Fibroblast of lung (primary cell): ENCODE data around the gene PIK3CA. TPM values are rescaled to one million over a fixed set of nuclear protein-coding genes. Genes with fewer than 3 reads are reported as not detected.

Experiments used
- DNase-seq, 2 donors: peaks; one replicate each; pipeline versions ENCODE4 v3.0.0 to v3.0.0-alpha.2; 2010; ENCODE audit warnings: low read depth in 2 of 2
- H2AFZ ChIP-seq: 2 replicates; pipeline ENCODE4 v1.5.1; 2012; ENCODE audit warnings: low read length, control low read depth, inconsistent platforms
- H3K27ac ChIP-seq: 2 replicates; pipeline ENCODE4 v1.5.1; 2011; ENCODE audit warnings: low read length, control low read depth; ENCODE audit not compliant: insufficient read depth
- H3K27me3 ChIP-seq: 2 replicates; pipeline ENCODE4 v1.5.1; 2011; ENCODE audit warnings: mild to moderate bottlenecking, low read length; ENCODE audit not compliant: control insufficient read depth, insufficient read depth
- H3K36me3 ChIP-seq: 2 replicates; pipeline ENCODE4 v1.5.1; 2011; ENCODE audit warnings: low read length; ENCODE audit not compliant: control insufficient read depth, insufficient read depth
- H3K4me1 ChIP-seq: 2 replicates; pipeline ENCODE4 v1.5.1; 2011; ENCODE audit warnings: low read length; ENCODE audit not compliant: control insufficient read depth, insufficient read depth; ENCODE audit errors: extremely low read depth
- H3K4me2 ChIP-seq: 2 replicates; pipeline ENCODE4 v1.5.1; 2011; ENCODE audit warnings: low read length, control low read depth; ENCODE audit not compliant: insufficient read depth; ENCODE audit errors: extremely low read depth
- H3K4me3 ChIP-seq, 4 experiments: fragments of 200-600 bp in 1 of 4; sonication (generic) in 1 of 4; replicated peaks in 1 of 4; 2 replicates each; pipeline ENCODE4 v1.5.1; 2011 to 2016; ENCODE audit warnings: low read length in 4 of 4, low read depth in 3 of 4, mild to moderate bottlenecking in 3 of 4, control low read depth in 2 of 4, inconsistent platforms in 1 of 4, mixed read lengths in 1 of 4; ENCODE audit not compliant: insufficient read depth in 1 of 4; ENCODE audit errors: control extremely low read depth in 1 of 4
- H3K79me2 ChIP-seq: 2 replicates; pipeline ENCODE4 v1.5.1; 2012; ENCODE audit warnings: mild to moderate bottlenecking, low read length, inconsistent platforms; ENCODE audit not compliant: control insufficient read depth, insufficient read depth
- H3K9ac ChIP-seq: 2 replicates; pipeline ENCODE4 v1.5.1; 2011; ENCODE audit warnings: mild to moderate bottlenecking, low read length, control low read depth; ENCODE audit not compliant: insufficient read depth
- H3K9me3 ChIP-seq: 2 replicates; pipeline ENCODE4 v1.5.1; 2012; ENCODE audit warnings: low read depth, low read length; ENCODE audit not compliant: control insufficient read depth, insufficient read depth
- H4K20me1 ChIP-seq: 2 replicates; pipeline ENCODE4 v1.5.1; 2011; ENCODE audit warnings: low read length; ENCODE audit not compliant: control insufficient read depth, insufficient read depth; ENCODE audit errors: extremely low read depth
- EZH2 ChIP-seq: IDR thresholded peaks from 2 replicates; pipeline ENCODE4 v1.5.1; 2012; ENCODE audit warnings: low read length, control low read depth, mild to moderate bottlenecking; ENCODE audit errors: missing control alignments
- polyA plus RNA-seq, 2 donors: library from polyadenylated mRNA; depleted of rRNA in 1 of 2; stranded (reverse) in 1 of 2; unstranded in 1 of 2; fragments of >200 nt; gene quantifications; 2 replicates each; pipeline ENCODE4 v1.2.1, GENCODE V29; 2011 to 2012; ENCODE audit warnings: missing spikeins in 1 of 2
- total RNA-seq: library from RNA; depleted of rRNA; stranded (reverse); fragments of >200 nt; gene quantifications from 2 replicates; pipeline ENCODE4 v1.2.1, GENCODE V29; 2014
- TF ChIP-seq, protein P1 (sequence below), 2 donors: IDR thresholded peaks in 1 of 2; conservative IDR thresholded peaks in 1 of 2; 1 replicate in 1 of 2; 2 replicates in 1 of 2; pipeline ENCODE4 v1.5.1; 2011 to 2012; ENCODE audit warnings: low read length in 2 of 2, control low read depth in 1 of 2, inconsistent platforms in 1 of 2, low read depth in 1 of 2, mild to moderate bottlenecking in 1 of 2

Gene PIK3CA
- total and polyA plus RNA-seq, 2 donors (not counting 1 experiment from before 2014, with no cell fraction given): 20.8 to 28.9 TPM

DNA sequence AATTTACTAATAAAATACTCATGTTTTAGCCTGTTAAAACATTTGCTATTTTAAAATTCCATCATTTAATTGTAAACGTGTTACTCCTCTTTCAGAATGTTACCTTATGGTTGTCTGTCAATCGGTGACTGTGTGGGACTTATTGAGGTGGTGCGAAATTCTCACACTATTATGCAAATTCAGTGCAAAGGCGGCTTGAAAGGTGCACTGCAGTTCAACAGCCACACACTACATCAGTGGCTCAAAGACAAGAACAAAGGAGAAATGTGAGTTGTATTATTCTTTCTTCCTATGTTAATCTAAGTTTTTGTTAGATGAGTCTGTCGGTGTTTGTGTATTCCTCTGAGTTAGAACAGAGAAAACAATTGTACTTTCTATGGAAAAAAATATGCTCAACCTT, 81.0 kb downstream of the PIK3CA start:
- Histone ChIP-seq H4K20me1 (no peaks in the 10 kb centered on the region), H3K4me2 (no peak overlapping the region), H3K9me3 (no peaks in the 10 kb centered on the region), H3K9ac (no peak overlapping the region), H3K4me3 (no peak overlapping the region), H3K36me3 (peaks cover 7% of the 10 kb centered on the region), H3K27ac (no peak overlapping the region), H3K4me1 (no peaks in the 10 kb centered on the region), H2AFZ (no peak overlapping the region), H3K79me2 (no peaks in the 10 kb centered on the region), H3K27me3 (no peaks in the 10 kb centered on the region)
- no peak for TF ChIP-seq EZH2
- TF ChIP-seq, protein P1, sequence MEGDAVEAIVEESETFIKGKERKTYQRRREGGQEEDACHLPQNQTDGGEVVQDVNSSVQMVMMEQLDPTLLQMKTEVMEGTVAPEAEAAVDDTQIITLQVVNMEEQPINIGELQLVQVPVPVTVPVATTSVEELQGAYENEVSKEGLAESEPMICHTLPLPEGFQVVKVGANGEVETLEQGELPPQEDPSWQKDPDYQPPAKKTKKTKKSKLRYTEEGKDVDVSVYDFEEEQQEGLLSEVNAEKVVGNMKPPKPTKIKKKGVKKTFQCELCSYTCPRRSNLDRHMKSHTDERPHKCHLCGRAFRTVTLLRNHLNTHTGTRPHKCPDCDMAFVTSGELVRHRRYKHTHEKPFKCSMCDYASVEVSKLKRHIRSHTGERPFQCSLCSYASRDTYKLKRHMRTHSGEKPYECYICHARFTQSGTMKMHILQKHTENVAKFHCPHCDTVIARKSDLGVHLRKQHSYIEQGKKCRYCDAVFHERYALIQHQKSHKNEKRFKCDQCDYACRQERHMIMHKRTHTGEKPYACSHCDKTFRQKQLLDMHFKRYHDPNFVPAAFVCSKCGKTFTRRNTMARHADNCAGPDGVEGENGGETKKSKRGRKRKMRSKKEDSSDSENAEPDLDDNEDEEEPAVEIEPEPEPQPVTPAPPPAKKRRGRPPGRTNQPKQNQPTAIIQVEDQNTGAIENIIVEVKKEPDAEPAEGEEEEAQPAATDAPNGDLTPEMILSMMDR (conservative IDR thresholded peaks at IDR 0.05 in 1 of 2, IDR thresholded peaks at IDR 0.05 in 1 of 2; ENCODE audit: low read depth in 1 of 2, low read length in 2 of 2): no peak
- no peak for DNase-seq

DNA sequence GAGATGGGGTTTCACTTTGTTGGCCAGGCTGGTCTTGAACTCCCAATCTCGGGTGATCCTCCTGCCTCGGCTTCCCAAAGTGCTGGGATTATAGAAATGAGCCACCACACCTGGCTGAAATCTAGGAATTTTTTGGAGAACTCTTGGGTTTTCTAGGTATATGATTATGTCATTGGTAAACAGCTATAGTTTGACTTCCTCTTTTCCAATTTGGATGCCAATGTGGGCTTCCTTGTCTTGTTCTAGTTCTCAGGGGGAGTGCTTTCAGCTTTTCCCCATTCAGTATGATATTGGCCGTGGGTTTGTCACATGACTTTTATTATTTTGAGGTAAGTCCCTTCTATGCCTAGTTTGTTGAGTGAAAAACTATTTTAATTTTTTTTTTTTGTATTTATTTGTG, 84.9 kb downstream of the PIK3CA start:
- no peaks in the 10 kb centered on the region for H3K79me2 ChIP-seq
- no peak overlapping the region for H3K9ac ChIP-seq
- H3K4me1 ChIP-seq: no peaks in the 10 kb centered on the region
- no peaks in the 10 kb centered on the region for H4K20me1 ChIP-seq
- no peak for TF ChIP-seq EZH2
- TF ChIP-seq, protein P1 (conservative IDR thresholded peaks at IDR 0.05 in 1 of 2, IDR thresholded peaks at IDR 0.05 in 1 of 2; ENCODE audit: low read depth in 1 of 2, low read length in 2 of 2): no peak
- no peaks in the 10 kb centered on the region for H3K9me3 ChIP-seq
- H2AFZ ChIP-seq: no peak overlapping the region
- H3K27ac ChIP-seq: no peak overlapping the region
- H3K36me3 ChIP-seq: peaks cover 5% of the 10 kb centered on the region
- no peaks in the 10 kb centered on the region for H3K27me3 ChIP-seq
- H3K4me3 ChIP-seq: no peak overlapping the region
- no peak for DNase-seq
- no peak overlapping the region for H3K4me2 ChIP-seq

DNA sequence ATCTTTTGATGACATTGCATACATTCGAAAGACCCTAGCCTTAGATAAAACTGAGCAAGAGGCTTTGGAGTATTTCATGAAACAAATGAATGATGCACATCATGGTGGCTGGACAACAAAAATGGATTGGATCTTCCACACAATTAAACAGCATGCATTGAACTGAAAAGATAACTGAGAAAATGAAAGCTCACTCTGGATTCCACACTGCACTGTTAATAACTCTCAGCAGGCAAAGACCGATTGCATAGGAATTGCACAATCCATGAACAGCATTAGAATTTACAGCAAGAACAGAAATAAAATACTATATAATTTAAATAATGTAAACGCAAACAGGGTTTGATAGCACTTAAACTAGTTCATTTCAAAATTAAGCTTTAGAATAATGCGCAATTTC, 86.0 kb downstream of the PIK3CA start:
- Histone ChIP-seq H4K20me1 (no peaks in the 10 kb centered on the region), H3K9ac (no peak overlapping the region), H3K9me3 (no peaks in the 10 kb centered on the region), H3K4me3 (peak overlapping the region in 1 of 4 experiments; percentile 5), H3K36me3 (peaks cover 4% of the 10 kb centered on the region), H3K4me1 (no peaks in the 10 kb centered on the region), H3K79me2 (no peaks in the 10 kb centered on the region), H3K27me3 (no peaks in the 10 kb centered on the region), H2AFZ (no peak overlapping the region), H3K27ac (no peak overlapping the region), H3K4me2 (no peak overlapping the region)
- TF ChIP-seq EZH2: no peak
- TF ChIP-seq, protein P1 (conservative IDR thresholded peaks at IDR 0.05 in 1 of 2, IDR thresholded peaks at IDR 0.05 in 1 of 2; ENCODE audit: low read depth in 1 of 2, low read length in 2 of 2): no peak
- peak; percentile 29 to 62 for DNase-seq
